ENCODE results near the gene CNKSR2. TPM values are rescaled to one million over a fixed set of nuclear protein-coding genes. Genes with fewer than 3 reads are reported as not detected.

CNKSR2 gene
- polyA plus RNA-seq, 1 experiment = 0.14 TPM

DNA sequence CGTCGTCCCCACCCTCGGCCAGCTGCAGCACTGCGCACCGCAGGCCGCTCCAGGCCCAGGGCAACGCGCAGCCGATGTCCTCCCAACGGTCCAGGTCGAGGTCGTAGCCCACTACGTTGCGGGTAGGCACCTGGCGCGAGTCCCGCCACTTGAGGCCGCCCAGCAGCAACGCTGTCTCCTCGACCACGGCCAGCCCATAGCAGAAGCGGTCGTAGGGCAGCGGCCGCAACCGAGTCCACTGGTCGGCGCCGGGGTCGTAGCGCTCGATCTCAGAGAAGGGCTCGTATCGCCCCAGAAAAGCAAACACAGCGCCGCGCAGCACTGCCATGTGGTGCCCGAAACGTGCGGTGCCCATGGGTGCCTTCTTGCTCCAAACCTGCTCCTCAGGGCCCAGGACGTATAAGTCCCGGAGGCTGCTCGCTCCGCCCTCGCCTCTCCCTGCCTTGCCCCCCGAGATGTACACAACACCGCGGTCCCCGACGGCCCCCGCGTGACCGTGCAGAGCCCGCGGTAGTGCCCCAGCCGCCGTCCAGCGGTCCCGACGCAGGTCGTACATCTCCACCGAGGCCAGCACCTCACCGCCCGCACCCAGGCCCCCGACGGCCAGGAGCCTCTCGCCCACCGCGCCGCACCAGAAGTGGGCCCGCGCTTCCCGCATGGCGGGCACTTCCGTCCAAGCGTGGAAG lies 281.8 kb downstream of the CNKSR2 start:
- H3K9me3 ChIP-seq (ENCODE audit: control insufficient read depth, insufficient read depth, low read length) = peaks cover 30% of the 10 kb centered on the region
- DNase-seq (ENCODE audit: low read depth, low spot score) = no peak
- no peak overlapping the region for H3K27ac ChIP-seq (ENCODE audit: low read depth, low read length)
- ChIA-PET POLR2A (no interaction called here), CTCF (no interaction called here)
- TF ChIP-seq, protein P1, sequence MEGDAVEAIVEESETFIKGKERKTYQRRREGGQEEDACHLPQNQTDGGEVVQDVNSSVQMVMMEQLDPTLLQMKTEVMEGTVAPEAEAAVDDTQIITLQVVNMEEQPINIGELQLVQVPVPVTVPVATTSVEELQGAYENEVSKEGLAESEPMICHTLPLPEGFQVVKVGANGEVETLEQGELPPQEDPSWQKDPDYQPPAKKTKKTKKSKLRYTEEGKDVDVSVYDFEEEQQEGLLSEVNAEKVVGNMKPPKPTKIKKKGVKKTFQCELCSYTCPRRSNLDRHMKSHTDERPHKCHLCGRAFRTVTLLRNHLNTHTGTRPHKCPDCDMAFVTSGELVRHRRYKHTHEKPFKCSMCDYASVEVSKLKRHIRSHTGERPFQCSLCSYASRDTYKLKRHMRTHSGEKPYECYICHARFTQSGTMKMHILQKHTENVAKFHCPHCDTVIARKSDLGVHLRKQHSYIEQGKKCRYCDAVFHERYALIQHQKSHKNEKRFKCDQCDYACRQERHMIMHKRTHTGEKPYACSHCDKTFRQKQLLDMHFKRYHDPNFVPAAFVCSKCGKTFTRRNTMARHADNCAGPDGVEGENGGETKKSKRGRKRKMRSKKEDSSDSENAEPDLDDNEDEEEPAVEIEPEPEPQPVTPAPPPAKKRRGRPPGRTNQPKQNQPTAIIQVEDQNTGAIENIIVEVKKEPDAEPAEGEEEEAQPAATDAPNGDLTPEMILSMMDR (IDR thresholded peaks at IDR 0.05; ENCODE audit: low read depth, low read length) = no peak
- H3K27me3 ChIP-seq (ENCODE audit: control insufficient read depth, insufficient read depth, low read length) = no peaks in the 10 kb centered on the region
- no peak overlapping the region for H3K4me3 ChIP-seq (ENCODE audit: low read depth, low read length)

DNA sequence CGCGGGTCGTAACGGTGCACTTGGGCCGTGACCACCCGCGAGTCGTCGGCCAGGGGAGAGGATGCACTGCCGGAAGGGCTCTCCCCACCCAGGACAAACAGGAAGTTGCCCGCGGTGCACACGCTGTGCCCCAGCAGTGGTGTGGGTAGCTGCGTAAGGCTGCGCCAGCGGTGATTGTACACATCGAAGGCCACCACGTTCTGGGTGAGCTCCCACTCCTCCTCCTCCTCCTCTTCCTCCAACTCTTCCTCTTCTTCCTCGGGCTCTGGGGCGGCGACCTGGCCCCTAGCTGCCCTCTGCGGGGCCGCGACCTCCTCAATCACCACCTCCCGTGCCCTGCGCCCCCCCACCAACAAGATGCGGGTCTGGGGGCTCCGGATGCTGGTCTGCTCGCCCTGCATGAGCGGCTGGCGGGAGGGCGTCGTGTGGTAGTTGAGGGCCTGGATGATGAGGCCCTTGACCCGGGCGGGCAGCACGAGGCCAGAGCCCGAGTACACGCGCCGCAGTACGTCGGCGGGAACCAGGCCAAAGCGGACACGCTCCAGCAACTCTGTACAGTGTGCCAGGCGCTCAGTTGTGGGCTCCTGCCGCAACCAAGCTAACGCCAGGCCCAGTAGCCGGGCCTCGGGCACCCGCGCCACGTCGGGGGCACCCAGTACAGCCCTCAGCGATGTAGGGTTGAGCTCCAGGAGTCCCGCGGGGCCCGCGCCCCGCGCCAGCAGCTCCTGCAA lies 282.5 kb downstream of the CNKSR2 start:
- Histone ChIP-seq H3K4me3 (ENCODE audit: low read depth, low read length) (no peak overlapping the region), H3K27ac (ENCODE audit: low read depth, low read length) (no peak overlapping the region), H3K27me3 (ENCODE audit: control insufficient read depth, insufficient read depth, low read length) (no peaks in the 10 kb centered on the region), H3K9me3 (ENCODE audit: control insufficient read depth, insufficient read depth, low read length) (peaks cover 30% of the 10 kb centered on the region)
- CTCF ChIA-PET = no interaction called here
- POLR2A ChIA-PET = no interaction called here
- no peak for DNase-seq (ENCODE audit: low read depth, low spot score)
- TF ChIP-seq, protein P1 (IDR thresholded peaks at IDR 0.05; ENCODE audit: low read depth, low read length) = no peak

DNA sequence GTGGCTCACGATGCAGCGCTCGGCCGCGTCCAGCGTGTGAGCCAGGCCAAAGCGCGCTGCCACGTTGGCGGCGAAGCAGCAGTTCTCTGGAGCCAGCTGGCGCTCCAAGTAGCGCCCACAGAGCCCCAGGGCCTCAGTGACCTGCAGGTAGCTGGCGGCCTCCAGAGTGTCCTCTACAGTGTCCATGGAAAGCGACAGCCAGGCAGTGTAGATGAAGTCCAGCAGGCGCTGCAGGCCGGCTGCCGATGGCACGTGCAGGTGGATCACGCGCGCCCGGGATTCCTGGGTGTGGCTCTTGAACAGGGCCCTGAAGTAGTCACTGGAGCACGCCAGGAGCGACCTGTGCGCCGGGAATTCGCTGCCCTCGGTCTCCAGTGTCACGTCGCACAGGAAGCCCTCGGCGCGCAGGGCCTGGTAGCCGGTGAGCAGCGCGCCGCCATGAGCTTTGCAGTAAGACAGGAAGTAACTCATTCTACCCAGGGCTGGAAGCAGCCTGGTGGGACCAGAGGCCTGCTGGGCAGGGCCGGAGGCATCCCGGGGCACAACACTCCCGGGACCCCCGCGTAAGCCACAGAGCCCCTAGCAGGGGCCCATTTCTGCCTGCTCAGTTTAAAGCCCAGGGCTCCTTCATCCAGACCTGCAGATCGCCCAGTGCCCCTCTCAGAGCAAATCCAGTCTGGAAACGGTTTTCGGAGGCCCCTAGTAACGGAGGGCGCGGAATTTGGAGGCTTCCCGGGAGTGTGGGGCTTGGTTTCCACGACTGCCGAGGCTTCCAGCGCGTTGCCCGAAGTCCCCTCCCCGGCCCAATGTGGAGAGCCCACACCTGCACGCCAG lies 283.3 kb downstream of the CNKSR2 start:
- Histone ChIP-seq H3K9me3 (ENCODE audit: control insufficient read depth, insufficient read depth, low read length) (peaks cover 30% of the 10 kb centered on the region), H3K27me3 (ENCODE audit: control insufficient read depth, insufficient read depth, low read length) (no peaks in the 10 kb centered on the region), H3K4me3 (ENCODE audit: low read depth, low read length) (no peak overlapping the region), H3K27ac (ENCODE audit: low read depth, low read length) (no peak overlapping the region)
- CTCF ChIA-PET = no interaction called here
- TF ChIP-seq, protein P1 (IDR thresholded peaks at IDR 0.05; ENCODE audit: low read depth, low read length) = no peak
- POLR2A ChIA-PET = no interaction called here
- DNase-seq (ENCODE audit: low read depth, low spot score) = no peak

DNA sequence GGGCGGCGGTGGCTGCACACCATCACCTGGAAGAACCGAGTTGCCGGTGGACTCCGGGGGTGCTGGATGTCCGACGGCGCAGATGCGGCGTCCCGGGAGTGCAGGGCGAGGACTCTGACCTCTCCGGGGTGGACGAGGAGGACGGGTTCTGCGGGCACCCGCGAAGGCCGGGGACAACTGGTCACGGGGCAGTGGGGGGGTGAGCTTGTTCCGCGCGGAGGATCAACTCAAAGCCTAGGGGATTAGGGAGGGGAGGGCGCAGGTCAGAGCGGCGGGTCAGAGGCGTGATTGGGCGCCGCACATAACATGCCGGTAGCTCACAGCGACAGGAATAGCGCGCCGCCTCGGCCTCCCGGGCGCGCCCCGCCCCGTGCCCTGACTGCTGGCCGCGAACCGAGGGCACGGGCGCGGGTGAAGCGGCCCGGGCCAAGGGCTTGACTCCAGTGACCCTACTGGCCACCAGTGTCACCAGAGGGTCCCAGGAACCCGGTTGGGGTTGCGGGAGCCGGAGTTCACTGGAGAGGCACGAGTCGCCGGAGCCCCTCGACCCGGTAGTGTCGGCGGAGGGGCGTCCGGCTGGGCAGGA lies 284.0 kb downstream of the CNKSR2 start, which contains the start of gene KLHL34:
Gene KLHL34 (minus strand): TSS at position 179 of the 586 bp plus-strand sequence. CDS start 542 bp downstream, outside the sequence.
- POLR2A ChIA-PET = no interaction called here
- DNase-seq (ENCODE audit: low read depth, low spot score) = no peak
- CTCF ChIA-PET = no interaction called here
- Histone ChIP-seq H3K4me3 (ENCODE audit: low read depth, low read length) (no peak within 1 kb of the TSS), H3K27me3 (ENCODE audit: control insufficient read depth, insufficient read depth, low read length) (no peaks in the 10 kb centered on the region), H3K27ac (ENCODE audit: low read depth, low read length) (no peak within 1 kb of the TSS), H3K9me3 (ENCODE audit: control insufficient read depth, insufficient read depth, low read length) (peaks cover 30% of the 10 kb centered on the region)
- TF ChIP-seq, protein P1 (IDR thresholded peaks at IDR 0.05; ENCODE audit: low read depth, low read length) = no peak

Data from AG04450 (cell line).